SK-N-MC (cell line): ENCODE results near the gene RNF32.
A peak's percentile ranks its signal among the peaks of the same experiment; 100 is the strongest.

ENCODE experiments used
- DNase-seq: peaks from one replicate; pipeline ENCODE4 v3.0.0-alpha.2; 2011; ENCODE audit warnings: low read depth, low spot score
- H3K27ac ChIP-seq: fragments of 200-600 bp; sonication (generic); 2 replicates; pipeline ENCODE4 v1.5.1; 2016; ENCODE audit warnings: mixed run types
- H3K36me3 ChIP-seq: fragments of 200-600 bp; sonication (generic); 2 replicates; pipeline ENCODE4 v1.6.1; 2017; ENCODE audit warnings: antibody characterized with exemption, low read length, mixed read lengths; ENCODE audit not compliant: insufficient read depth
- H3K4me3 ChIP-seq: fragments of 200-600 bp; sonication (generic); 2 replicates; pipeline ENCODE4 v1.5.1; 2016
- H3K9ac ChIP-seq: fragments of 200-600 bp; sonication (generic); 2 replicates; pipeline ENCODE4 v1.8.0; 2017; ENCODE audit warnings: mixed run types, mixed read lengths; ENCODE audit not compliant: insufficient read length
- H3K9me3 ChIP-seq: fragments of 200-600 bp; sonication (generic); 2 replicates; pipeline ENCODE4 v1.6.1; 2017; ENCODE audit warnings: low read depth, mild to moderate bottlenecking, antibody characterized with exemption, low read length, moderate library complexity, mixed read lengths
- EZH2 ChIP-seq: fragments of 200-600 bp; sonication (generic); IDR thresholded peaks from one replicate; pipeline ENCODE4 v1.6.1; 2017; ENCODE audit warnings: antibody characterized with exemption
- FOXP2 ChIP-seq: optimal IDR thresholded peaks from 2 replicates; pipeline ENCODE3; 2011; ENCODE audit warnings: mild to moderate bottlenecking, moderate library complexity; ENCODE audit not compliant: insufficient read depth; ENCODE audit errors: extremely low read length, control extremely low read depth
- POLR2AphosphoS5 ChIP-seq: IDR thresholded peaks from 2 replicates; pipeline ENCODE4 v1.6.1; 2012; ENCODE audit warnings: mild to moderate bottlenecking, low read depth, low read length, borderline replicate concordance

RNF32 gene

DNA sequence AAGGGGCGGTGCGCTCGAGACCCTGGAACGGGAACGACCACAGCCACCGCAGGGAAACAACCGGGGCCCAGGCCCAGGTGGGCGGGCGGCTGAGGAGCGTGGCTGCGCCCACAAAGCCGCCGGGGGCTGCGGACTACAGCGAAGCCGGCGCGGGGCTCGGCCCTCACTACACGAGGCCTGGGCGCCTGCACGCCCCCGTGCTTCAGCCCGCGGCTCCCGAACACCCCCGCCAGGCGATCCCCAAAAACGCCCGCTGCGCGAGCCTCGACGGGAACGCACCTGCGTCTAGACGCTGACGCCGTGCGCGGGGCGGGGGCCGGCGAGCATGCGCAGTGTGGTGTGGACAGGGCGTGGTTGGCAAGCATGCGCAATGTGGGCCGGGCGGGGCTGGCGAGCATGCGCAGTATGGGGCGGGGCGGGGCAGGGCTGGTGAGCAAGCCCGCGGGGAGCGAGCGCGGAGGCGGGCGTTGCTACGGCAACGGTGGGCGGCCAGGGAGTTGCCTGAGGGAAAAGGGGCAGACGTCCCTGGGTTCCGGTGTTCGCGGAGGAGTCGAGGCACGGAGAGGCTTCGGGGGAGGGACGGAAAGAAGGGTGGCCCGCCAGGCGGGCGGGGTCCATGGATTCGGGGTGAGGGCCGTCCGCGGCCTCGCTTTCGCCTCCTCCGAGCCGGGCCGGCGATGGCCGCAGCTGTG is at the start of gene RNF32:
Gene RNF32 (plus strand): TSS at position 518 of the 692 bp plus-strand sequence. CDS start 3,104 bp downstream, outside the sequence.
- H3K9ac ChIP-seq, result peak within 1 kb of the TSS; percentile 71
- peak; percentile 78 for TF ChIP-seq POLR2AphosphoS5
- no peak for TF ChIP-seq EZH2

DNA sequence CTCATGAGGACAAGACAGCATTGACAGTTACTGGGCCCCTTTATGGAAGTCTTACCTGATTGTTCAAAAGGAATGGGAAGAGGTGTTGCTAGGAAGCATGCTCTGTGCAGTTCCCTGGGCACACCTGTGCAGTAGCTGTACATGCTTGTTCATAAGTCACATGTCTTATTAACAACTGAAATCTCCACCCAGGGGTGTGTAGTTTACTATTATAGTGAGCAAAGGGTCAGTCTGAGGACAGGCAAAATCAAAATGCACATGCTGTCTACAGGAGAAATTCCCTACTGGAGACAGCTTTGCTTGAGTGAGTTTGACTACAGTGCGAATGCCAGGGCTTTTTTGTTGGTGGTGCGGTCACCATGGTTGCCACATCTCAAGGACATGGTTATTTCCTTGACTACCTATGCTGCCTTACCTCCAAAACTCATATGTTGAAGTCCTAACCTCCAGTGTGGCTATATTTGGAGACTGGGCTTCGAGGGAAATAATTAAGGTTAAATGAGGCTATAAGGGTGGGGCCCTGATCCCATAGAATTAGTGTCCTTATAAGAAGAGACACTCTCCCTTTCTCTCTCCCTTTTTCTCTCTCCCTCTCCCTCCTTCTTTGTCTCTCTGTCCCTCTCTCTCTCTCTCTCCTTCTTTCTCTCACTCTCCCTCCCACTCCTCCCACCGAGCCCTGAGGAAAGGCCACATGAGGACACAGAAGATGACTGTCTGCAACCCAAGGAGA is 48.3 kb upstream of the RNF32 start:
- H3K27ac ChIP-seq, result no peak overlapping the region
- no peaks in the 10 kb centered on the region for H3K36me3 ChIP-seq
- no peak overlapping the region for H3K9ac ChIP-seq
- no peaks in the 10 kb centered on the region for H3K9me3 ChIP-seq
- no peak for TF ChIP-seq POLR2AphosphoS5
- no peak for TF ChIP-seq EZH2
- TF ChIP-seq FOXP2, result no peak
- DNase-seq, result no peak
- no peak overlapping the region for H3K4me3 ChIP-seq

More for the DNA sequence above, at the start of gene RNF32:
- peak; percentile 37 for DNase-seq
- H3K36me3 ChIP-seq, result no peaks in the 10 kb centered on the region
- H3K27ac ChIP-seq, result peak within 1 kb of the TSS; percentile 60
- H3K9me3 ChIP-seq, result no peaks in the 10 kb centered on the region
- H3K4me3 ChIP-seq, result peak within 1 kb of the TSS; percentile 83

DNA sequence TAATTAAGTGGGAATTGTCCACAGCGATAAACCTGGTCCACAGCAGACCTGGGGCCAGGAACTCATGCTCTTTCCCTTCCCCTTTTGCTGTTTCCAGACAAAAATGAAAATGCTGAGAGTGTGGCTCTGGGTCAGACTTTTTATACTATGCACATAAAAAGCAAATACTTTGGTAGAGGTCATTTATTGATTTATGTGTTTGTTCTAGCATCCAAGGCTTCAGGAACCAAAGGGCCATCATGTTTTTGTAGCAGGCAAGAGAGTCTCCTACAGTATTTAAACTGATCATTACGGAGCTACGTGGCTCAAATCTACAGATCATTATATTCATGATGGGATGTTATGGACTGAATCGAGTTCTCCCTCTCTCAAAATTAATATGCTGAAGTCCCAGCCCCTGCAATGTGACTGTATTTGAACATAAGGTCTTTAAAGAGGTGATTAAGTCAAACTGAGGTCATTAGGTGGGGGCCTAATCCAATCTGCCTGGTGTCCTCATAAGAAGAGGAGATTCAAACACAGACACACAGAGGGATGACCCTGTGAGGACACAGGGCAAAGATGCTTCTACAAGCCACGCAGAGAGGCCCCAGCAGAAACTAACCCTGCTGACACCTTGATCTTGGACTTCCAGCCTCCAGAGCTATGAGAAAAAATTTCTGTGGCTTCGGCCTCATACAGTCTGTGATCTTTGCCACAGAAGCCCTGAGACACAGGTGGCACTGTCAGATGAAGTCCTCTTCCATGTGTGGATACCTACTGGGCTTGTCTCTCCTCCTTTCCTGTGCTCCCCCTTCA is 46.1 kb upstream of the RNF32 start:
- Histone ChIP-seq H3K9ac (no peak overlapping the region), H3K9me3 (no peaks in the 10 kb centered on the region), H3K36me3 (no peaks in the 10 kb centered on the region), H3K27ac (no peak overlapping the region), H3K4me3 (no peak overlapping the region)
- TF ChIP-seq POLR2AphosphoS5, result no peak
- no peak for TF ChIP-seq EZH2
- no peak for TF ChIP-seq FOXP2
- no peak for DNase-seq

DNA sequence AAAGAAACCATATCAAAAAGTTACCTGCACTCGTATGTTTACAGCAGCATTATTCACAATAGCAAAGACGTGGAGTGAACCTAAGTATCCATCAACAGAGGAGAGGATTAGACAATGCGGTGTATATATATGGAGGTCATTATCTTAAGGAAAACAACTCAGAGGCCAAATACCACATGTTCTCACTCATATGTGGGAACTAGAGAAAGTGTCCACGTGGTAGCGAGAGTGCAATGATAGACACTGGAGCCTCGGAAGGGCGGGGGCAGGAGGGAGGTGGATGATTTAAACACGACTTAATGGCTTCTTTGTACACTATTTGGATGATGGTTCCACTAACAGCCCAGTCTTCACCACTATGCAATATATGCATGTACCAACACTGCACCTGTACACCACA is 40.1 kb upstream of the RNF32 start:
- no peak overlapping the region for H3K4me3 ChIP-seq
- H3K9ac ChIP-seq, result no peak overlapping the region
- TF ChIP-seq FOXP2 (no peak), POLR2AphosphoS5 (no peak), EZH2 (no peak)
- H3K27ac ChIP-seq, result no peak overlapping the region
- no peaks in the 10 kb centered on the region for H3K9me3 ChIP-seq
- no peak for DNase-seq
- H3K36me3 ChIP-seq, result no peaks in the 10 kb centered on the region

DNA sequence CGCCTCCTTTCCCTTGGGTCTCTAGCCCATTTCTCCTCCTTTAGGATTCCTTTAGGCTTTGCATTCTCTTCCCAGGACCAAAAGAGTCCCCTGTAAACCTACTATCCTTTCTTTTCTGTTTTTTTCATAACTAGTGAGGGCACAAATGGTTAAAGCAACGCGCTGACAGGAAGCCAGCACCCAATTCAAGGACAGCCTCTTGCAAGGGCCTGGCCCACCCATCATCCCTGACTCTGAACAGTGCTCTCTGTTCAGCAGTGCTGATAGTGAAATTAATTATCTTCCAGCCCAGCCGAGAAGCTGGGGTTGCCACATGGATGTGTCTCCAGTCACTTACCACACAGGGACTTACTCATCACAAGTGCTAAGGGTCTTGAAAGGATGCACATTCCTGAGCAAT is 38.3 kb upstream of the RNF32 start:
- no peaks in the 10 kb centered on the region for H3K9me3 ChIP-seq
- H3K4me3 ChIP-seq, result no peak overlapping the region
- no peak for TF ChIP-seq EZH2
- TF ChIP-seq FOXP2, result no peak
- TF ChIP-seq POLR2AphosphoS5, result no peak
- no peak overlapping the region for H3K9ac ChIP-seq
- H3K27ac ChIP-seq, result no peak overlapping the region
- no peak for DNase-seq
- no peaks in the 10 kb centered on the region for H3K36me3 ChIP-seq

DNA sequence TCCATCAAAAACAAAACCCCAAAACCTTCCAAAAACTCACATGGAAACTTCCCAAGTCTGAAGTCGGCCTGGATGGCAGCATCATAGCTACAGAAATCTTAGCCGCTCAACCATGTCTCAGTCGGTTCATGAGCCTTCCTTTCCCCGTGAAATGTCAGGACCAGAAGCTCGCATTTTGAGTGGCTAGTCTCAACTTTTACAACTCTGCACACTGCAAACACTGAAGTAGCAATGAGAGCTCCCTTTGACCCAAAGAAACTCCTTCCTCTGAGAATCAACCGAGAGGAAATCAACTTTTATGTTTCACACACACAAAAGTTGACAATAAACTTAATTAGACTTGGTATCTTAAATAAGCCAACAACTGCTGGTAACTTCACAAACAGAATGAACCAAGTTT is 37.6 kb upstream of the RNF32 start:
- no peak overlapping the region for H3K9ac ChIP-seq
- H3K36me3 ChIP-seq, result no peaks in the 10 kb centered on the region
- no peak for DNase-seq
- H3K4me3 ChIP-seq, result no peak overlapping the region
- no peaks in the 10 kb centered on the region for H3K9me3 ChIP-seq
- TF ChIP-seq FOXP2 (no peak), POLR2AphosphoS5 (no peak)
- H3K27ac ChIP-seq, result no peak overlapping the region

DNA sequence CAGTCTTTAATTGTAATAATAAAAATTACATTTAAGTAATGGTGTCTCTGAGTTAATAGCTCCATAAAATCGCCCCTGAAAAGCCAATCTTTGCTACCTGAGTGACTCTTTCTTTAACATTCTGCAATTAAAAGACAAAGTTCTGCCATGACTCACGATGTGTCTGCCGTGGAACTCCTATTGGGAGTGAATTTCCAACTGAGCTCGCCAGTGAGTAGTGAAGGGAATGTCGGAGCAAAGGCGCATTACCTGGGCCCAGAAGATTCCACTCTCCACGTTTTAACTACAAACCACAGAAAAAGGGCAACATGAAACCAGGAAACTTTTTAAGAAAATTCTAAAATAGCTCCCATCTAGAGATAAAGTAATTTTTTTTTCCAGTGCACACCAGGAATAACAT is 36.9 kb upstream of the RNF32 start:
- Histone ChIP-seq H3K4me3 (no peak overlapping the region), H3K9me3 (no peaks in the 10 kb centered on the region), H3K27ac (no peak overlapping the region), H3K9ac (no peak overlapping the region), H3K36me3 (no peaks in the 10 kb centered on the region)
- TF ChIP-seq POLR2AphosphoS5, result no peak
- no peak for TF ChIP-seq EZH2
- TF ChIP-seq FOXP2, result no peak
- no peak for DNase-seq

DNA sequence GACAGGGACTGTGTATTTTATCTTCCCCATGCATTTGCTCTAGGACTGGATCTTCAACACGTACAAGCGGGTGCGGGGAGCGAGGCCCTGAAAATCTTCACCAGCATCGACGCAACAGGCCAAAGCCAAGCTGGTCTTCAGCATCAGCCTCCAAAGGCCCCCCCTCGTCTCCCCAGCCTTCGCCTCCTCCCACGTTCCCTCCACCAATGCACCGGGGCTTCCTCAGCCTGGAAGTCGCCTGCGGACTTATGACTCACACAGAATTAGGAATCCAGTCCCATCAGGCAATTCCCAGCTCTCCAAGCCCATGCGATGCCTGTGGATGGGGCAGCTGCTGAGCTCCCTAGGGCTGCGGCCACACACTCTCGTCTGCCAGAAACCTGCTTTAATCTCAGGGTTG is 36.3 kb upstream of the RNF32 start:
- Histone ChIP-seq H3K4me3 (no peak overlapping the region), H3K9ac (no peak overlapping the region), H3K36me3 (no peaks in the 10 kb centered on the region), H3K27ac (no peak overlapping the region), H3K9me3 (no peaks in the 10 kb centered on the region)
- TF ChIP-seq EZH2 (no peak), FOXP2 (no peak), POLR2AphosphoS5 (no peak)
- no peak for DNase-seq
